Activated naive CD8-positive, alpha-beta T cell treated with anti-CD3 and anti-CD28 coated beads, Interleukin-2, amount 50 U/mL, for 24 hours (primary cell): Measurements from ENCODE around the gene ACTR8.

ENCODE experiments used
- ATAC-seq: fragments of 150-1000 bp; cut with Tn5 transposase; one replicate; pipeline ENCODE4 v1.10.0; 2021
- DNase-seq: peaks from one replicate; pipeline ENCODE4 v3.0.0; 2021
- H3K27ac Mint-ChIP-seq: one replicate; pipeline ENCODE4 v1.8.0; 2021; ENCODE audit warnings: mild to moderate bottlenecking, mixed read lengths
- H3K27me3 Mint-ChIP-seq: one replicate; pipeline ENCODE4 v1.8.0; 2021; ENCODE audit warnings: mixed read lengths
- H3K36me3 Mint-ChIP-seq: one replicate; pipeline ENCODE4 v1.8.0; 2021; ENCODE audit warnings: low read depth, mixed read lengths
- H3K4me1 Mint-ChIP-seq: one replicate; pipeline ENCODE4 v1.8.0; 2021; ENCODE audit warnings: mixed read lengths
- H3K4me3 Mint-ChIP-seq: one replicate; pipeline ENCODE4 v1.8.0; 2021; ENCODE audit warnings: mild to moderate bottlenecking, moderate library complexity, mixed read lengths
- H3K9me3 Mint-ChIP-seq: one replicate; pipeline ENCODE4 v1.8.0; 2021; ENCODE audit warnings: mixed read lengths

ACTR8 gene

GRCh38 chr3:53887446-53887845 is 5.5 kb upstream of the ACTR8 start:
- ATAC-seq (no peak), DNase-seq (no peak)
- peaks cover 36% of the 10 kb centered on the region for H3K36me3 Mint-ChIP-seq
- H3K4me3 Mint-ChIP-seq, result no peak overlapping the region
- H3K27ac Mint-ChIP-seq, result no peak overlapping the region
- peaks cover under 1% of the 10 kb centered on the region for H3K9me3 Mint-ChIP-seq
- H3K4me1 Mint-ChIP-seq, result peaks cover 50% of the 10 kb centered on the region
- H3K27me3 Mint-ChIP-seq, result no peaks in the 10 kb centered on the region

GRCh38 chr3:53885239-53885638 is 3.3 kb upstream of the ACTR8 start:
- no peak overlapping the region for H3K4me3 Mint-ChIP-seq
- ATAC-seq (no peak), DNase-seq (no peak)
- peak overlapping the region; percentile 17 for H3K27ac Mint-ChIP-seq
- no peaks in the 10 kb centered on the region for H3K9me3 Mint-ChIP-seq
- H3K36me3 Mint-ChIP-seq, result peaks cover 29% of the 10 kb centered on the region
- peaks cover 47% of the 10 kb centered on the region for H3K4me1 Mint-ChIP-seq
- H3K27me3 Mint-ChIP-seq, result no peaks in the 10 kb centered on the region

DNA sequence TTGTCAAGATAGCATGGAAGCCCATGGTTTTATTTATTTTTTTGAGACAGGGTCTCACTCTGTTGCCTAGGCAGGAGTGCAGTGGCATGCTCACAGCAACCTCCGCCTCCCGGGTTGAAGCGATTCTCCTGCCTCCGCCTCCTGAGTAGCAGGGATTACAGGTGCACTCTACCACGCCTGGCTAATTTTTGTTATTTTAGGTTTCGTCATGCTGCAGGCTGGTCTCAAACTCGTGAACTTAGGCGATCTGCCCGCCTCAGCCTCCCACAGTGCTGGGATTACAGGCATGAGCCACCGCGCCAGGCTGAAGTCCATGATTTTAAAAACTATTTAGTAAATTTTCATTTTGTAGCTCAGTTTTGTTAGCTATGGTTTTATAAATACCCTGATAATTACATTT is 2.7 kb upstream of the ACTR8 start:
- Mint-ChIP-seq H3K4me1 (peaks cover 46% of the 10 kb centered on the region), H3K36me3 (peaks cover 28% of the 10 kb centered on the region), H3K4me3 (no peak overlapping the region), H3K27ac (no peak overlapping the region), H3K27me3 (no peaks in the 10 kb centered on the region), H3K9me3 (no peaks in the 10 kb centered on the region)
- ATAC-seq (no peak), DNase-seq (no peak)

- no peaks in the 10 kb centered on the region for H3K27me3 Mint-ChIP-seq
- DNase-seq (no peak), ATAC-seq (no peak)
- peaks cover 27% of the 10 kb centered on the region for H3K36me3 Mint-ChIP-seq
- no peak overlapping the region for H3K4me3 Mint-ChIP-seq
- peaks cover 36% of the 10 kb centered on the region for H3K4me1 Mint-ChIP-seq
- H3K27ac Mint-ChIP-seq, result no peak overlapping the region
- H3K9me3 Mint-ChIP-seq, result no peaks in the 10 kb centered on the region
These were observed 1.1 kb upstream of the ACTR8 start for GRCh38 chr3:53883008-53883407.

DNA sequence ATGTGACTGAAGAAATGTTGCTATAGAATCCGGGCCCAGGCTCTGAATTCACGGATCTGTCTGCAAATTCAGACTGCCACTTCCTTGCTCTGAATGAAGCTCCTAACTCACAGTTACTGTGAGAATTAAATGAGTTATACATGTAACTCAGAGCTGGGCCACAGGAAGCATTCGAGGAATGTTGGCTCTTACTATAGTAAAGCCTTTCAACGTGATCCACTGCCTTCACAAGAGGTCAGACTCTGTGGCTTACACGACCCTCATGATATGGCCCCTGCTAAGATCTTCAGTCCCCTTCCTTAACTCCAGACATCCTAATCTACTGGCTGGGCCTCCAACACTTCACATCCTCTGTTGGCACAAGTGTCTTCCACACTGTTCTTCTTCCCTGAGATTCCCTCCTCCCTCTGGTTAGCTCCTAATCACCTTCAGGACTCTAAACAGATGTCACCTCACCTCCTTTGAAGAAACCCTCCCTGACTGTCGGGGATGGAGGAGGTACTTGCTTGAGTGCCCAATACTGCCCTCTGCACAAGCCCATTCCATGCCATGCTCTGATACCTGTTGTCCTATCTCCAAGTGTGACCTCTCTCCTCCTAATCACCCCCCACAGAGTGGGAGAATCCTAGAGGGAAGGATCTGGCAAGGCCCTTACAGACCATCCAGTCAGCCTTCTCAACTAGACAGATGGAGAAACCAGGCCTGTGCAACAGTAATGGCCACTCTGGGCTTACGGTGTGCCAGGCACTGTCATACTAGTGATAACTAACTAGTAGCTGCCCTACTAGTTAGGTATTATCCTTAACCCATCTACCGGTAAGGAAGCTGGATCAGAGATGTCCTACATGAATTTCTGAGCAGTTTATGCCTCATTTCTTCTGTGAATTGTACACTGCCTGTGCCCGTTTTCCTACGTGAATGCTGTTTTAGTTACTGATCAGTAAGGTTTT is 1.3 kb downstream of the ACTR8 start:
- H3K9me3 Mint-ChIP-seq, result no peaks in the 10 kb centered on the region
- DNase-seq (no peak), ATAC-seq (no peak)
- no peaks in the 10 kb centered on the region for H3K27me3 Mint-ChIP-seq
- peaks cover 21% of the 10 kb centered on the region for H3K4me1 Mint-ChIP-seq
- H3K4me3 Mint-ChIP-seq, result peak overlapping the region; percentile 99
- peak overlapping the region; percentile 98 for H3K27ac Mint-ChIP-seq
- H3K36me3 Mint-ChIP-seq, result peaks cover 30% of the 10 kb centered on the region

DNA sequence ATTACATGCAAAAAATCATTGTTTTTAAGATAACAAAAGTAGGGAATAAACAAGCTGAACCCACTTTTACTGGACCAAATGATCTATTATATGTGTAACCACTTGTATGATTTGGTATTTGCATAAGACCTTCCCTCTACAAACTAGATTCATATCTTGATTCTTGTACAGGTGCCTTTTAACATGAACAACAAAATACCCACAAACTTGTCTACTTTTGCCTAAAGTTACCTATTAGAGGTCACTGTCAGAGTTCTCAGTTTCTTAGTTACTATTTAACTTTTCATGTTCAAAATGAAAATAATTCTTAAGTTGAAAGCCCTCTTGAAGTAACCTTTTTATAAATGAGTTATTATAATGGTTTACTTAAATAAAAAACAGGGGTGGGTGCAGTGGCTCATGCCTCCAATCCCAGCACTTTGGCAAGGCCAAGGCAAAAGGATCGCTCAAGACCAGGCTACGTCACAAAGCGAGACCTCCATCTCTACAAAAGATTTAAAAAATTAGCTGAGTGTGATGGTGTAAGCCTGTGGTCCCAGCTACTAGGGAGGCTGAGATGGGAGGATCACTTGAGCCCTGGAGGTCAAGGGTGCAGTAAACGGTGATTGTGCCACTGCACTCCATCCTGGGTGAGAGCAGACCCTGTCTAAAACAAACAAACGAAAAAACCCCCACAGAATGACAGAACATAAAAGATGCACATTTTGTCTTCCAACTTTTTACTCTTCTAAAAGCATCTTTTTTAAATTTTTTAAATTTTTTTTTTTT is 16.0 kb downstream of the ACTR8 start:
- DNase-seq (no peak), ATAC-seq (no peak)
- H3K4me1 Mint-ChIP-seq, result no peaks in the 10 kb centered on the region
- H3K4me3 Mint-ChIP-seq, result no peak overlapping the region
- H3K9me3 Mint-ChIP-seq, result no peaks in the 10 kb centered on the region
- no peak overlapping the region for H3K27ac Mint-ChIP-seq
- H3K36me3 Mint-ChIP-seq, result peaks cover 45% of the 10 kb centered on the region
- no peaks in the 10 kb centered on the region for H3K27me3 Mint-ChIP-seq

DNA sequence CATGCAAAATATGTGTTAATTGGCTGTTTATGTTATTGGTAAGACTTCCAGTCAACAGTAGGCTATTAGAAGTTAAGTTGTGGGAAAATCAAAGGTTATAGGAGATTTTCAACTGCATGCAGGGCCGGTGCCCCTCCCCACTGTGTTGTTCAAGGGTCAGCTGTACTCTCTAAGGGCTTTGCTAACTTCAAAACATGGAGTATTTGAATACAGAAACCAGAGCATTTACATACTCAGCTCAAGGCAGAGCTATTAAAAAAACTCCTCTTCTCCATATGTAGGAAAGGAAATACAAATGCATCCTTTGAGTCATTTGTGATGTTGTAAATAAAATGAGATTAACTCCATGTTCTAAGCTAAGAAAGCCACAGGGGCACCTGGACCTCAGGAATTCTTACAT is 18.8 kb downstream of the ACTR8 start:
- ATAC-seq (no peak), DNase-seq (no peak)
- Mint-ChIP-seq H3K27ac (no peak overlapping the region), H3K9me3 (no peaks in the 10 kb centered on the region), H3K4me3 (no peak overlapping the region), H3K36me3 (peaks cover 36% of the 10 kb centered on the region), H3K4me1 (no peaks in the 10 kb centered on the region), H3K27me3 (no peaks in the 10 kb centered on the region)

DNA sequence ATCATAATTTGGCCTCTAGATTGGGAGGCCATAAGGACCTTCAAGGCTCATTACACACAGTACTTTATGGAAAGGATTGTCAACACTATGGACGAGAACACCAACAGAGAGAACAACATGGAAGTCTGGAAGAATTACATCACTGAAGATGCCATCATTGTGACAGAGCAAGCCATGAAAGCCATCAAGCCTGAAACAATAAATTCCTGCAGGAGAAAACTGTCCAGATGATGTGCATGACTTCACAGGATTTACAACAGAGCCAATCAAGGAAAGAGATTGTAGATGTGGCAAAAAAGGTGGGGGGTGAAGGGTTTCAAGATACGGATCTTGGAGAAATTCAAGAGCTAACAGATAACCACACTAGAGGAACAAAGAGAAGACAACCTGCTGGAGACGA is 19.7 kb downstream of the ACTR8 start:
- Mint-ChIP-seq H3K9me3 (no peaks in the 10 kb centered on the region), H3K36me3 (peaks cover 30% of the 10 kb centered on the region), H3K27ac (no peak overlapping the region), H3K4me1 (no peaks in the 10 kb centered on the region), H3K4me3 (no peak overlapping the region), H3K27me3 (no peaks in the 10 kb centered on the region)
- ATAC-seq (no peak), DNase-seq (no peak)

DNA sequence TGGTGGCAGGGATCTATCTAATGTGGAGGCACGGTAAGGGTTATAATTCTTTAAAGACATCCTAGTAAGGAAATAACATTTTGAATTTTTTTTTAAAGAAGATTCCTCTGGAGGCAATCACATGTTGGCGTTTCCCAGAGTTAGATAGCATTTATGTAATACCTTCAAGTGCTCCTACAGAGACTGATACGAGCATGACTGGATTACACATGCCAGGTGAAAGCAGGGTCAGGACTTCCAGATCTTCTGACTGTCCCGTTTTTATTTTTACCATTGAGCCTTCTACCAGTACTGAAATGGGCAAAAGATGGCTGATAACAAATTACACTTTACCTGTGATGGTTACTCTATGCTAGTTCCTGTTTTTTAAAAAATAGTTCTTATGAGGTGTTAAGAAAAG is 21.8 kb downstream of the ACTR8 start:
- H3K27ac Mint-ChIP-seq, result no peak overlapping the region

DNA sequence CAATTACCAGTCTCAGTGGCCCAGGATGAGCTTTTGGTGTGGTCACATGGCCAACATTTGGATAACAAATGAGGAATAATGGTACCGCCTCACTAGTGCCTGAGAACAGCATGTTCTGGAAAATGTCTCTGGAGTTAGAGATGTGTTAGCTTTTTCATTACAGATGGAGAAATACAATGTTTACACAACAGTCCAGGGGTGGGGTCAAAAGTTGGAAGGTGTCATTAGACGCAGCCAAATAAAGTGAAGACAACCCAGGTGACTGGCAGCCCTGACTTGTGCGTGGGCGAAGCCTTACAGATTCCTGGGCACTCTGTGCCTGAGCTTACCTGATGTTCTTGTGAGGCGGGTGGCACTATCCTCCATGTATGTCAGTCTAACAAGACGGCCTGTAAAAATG is 22.8 kb downstream of the ACTR8 start:
- peaks cover 1% of the 10 kb centered on the region for H3K27me3 Mint-ChIP-seq
- no peak overlapping the region for H3K4me3 Mint-ChIP-seq
- ATAC-seq (no peak), DNase-seq (no peak)
- H3K4me1 Mint-ChIP-seq, result no peaks in the 10 kb centered on the region
- H3K9me3 Mint-ChIP-seq, result no peaks in the 10 kb centered on the region
- peaks cover 18% of the 10 kb centered on the region for H3K36me3 Mint-ChIP-seq
- no peak overlapping the region for H3K27ac Mint-ChIP-seq

More for the DNA sequence above, 21.8 kb downstream of the ACTR8 start:
- no peak for DNase-seq
- H3K4me3 Mint-ChIP-seq, result no peak overlapping the region
- ATAC-seq, result no peak
- no peaks in the 10 kb centered on the region for H3K9me3 Mint-ChIP-seq
- H3K36me3 Mint-ChIP-seq, result peaks cover 24% of the 10 kb centered on the region
- no peaks in the 10 kb centered on the region for H3K27me3 Mint-ChIP-seq
- H3K4me1 Mint-ChIP-seq, result no peaks in the 10 kb centered on the region

DNA sequence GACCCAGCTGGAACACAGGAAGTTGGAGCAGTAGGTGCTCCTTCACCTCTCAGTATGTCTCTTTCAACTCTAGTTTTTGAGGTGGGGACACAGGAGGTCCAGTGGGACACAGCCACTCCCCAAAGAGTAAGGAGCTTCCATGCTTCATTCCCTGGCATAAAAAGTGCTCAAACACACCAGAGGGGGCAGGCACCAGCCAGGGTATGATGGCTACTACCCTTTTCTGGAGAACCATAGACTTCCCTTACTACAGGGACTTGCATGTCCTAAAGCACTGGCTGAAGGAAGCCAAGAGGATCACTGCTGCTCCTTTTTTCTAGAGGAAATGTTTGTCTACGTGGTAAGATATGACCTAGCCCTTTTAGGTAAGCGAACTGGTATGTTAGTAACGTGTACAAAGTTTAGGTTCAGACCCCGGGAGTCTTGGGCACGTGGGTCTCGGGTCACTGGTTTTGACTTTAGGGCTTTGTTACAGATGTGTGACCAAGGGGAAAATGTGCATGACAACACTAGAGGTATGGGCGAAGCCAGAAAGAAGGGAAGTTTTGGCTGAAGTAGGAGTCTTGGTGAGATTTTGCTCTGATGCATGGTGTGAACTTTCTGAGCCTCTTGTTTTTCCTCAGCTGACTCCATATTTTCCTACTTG is 23.7 kb downstream of the ACTR8 start:
- H3K27me3 Mint-ChIP-seq, result peaks cover 3% of the 10 kb centered on the region
- ATAC-seq (no peak), DNase-seq (no peak)
- no peaks in the 10 kb centered on the region for H3K9me3 Mint-ChIP-seq
- no peaks in the 10 kb centered on the region for H3K4me1 Mint-ChIP-seq
- no peak overlapping the region for H3K4me3 Mint-ChIP-seq
- peaks cover 15% of the 10 kb centered on the region for H3K36me3 Mint-ChIP-seq
- H3K27ac Mint-ChIP-seq, result no peak overlapping the region

- DNase-seq (no peak), ATAC-seq (no peak)
- Mint-ChIP-seq H3K4me1 (no peaks in the 10 kb centered on the region), H3K27ac (no peak overlapping the region), H3K4me3 (no peak overlapping the region), H3K36me3 (peaks cover 4% of the 10 kb centered on the region), H3K27me3 (peaks cover 3% of the 10 kb centered on the region), H3K9me3 (no peaks in the 10 kb centered on the region)
These were observed 25.0 kb downstream of the ACTR8 start for GRCh38 chr3:53856964-53857363.

GRCh38 chr3:53850895-53851294 is 31.1 kb downstream of the ACTR8 start:
- no peak overlapping the region for H3K27ac Mint-ChIP-seq
- H3K4me3 Mint-ChIP-seq, result no peak overlapping the region
- no peaks in the 10 kb centered on the region for H3K36me3 Mint-ChIP-seq
- H3K9me3 Mint-ChIP-seq, result no peaks in the 10 kb centered on the region
- peaks cover 36% of the 10 kb centered on the region for H3K27me3 Mint-ChIP-seq
- ATAC-seq (no peak), DNase-seq (no peak)
- H3K4me1 Mint-ChIP-seq, result no peaks in the 10 kb centered on the region

DNA sequence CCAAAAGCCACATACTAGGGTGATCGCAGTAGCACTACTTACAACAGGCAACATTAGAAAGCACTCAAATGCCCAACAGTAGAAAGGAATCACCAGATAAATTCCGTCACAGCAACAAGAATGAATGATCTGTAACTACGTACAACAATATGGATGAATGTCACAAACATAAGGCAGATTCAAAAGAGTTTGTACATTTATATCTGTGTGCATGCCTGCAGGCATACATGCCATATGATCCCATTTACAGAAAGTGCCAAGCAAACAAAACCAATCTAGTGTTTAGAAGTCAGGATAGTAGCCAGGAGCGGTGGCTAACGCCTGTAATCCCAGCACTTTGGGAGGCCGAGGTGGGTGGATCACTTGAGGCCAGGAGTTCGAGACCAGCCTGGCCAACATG is 32.0 kb downstream of the ACTR8 start:
- H3K27me3 Mint-ChIP-seq, result peaks cover 45% of the 10 kb centered on the region
- H3K9me3 Mint-ChIP-seq, result no peaks in the 10 kb centered on the region
- no peak for ATAC-seq
- no peak for DNase-seq
- H3K27ac Mint-ChIP-seq, result no peak overlapping the region
- peaks cover 5% of the 10 kb centered on the region for H3K4me1 Mint-ChIP-seq
- H3K4me3 Mint-ChIP-seq, result no peak overlapping the region
- H3K36me3 Mint-ChIP-seq, result no peaks in the 10 kb centered on the region

- H3K9me3 Mint-ChIP-seq, result no peaks in the 10 kb centered on the region
- H3K4me3 Mint-ChIP-seq, result peak overlapping the region; percentile 58
- DNase-seq (no peak), ATAC-seq (no peak)
- H3K36me3 Mint-ChIP-seq, result no peaks in the 10 kb centered on the region
- H3K27me3 Mint-ChIP-seq, result peaks cover 58% of the 10 kb centered on the region
- peaks cover 10% of the 10 kb centered on the region for H3K4me1 Mint-ChIP-seq
- H3K27ac Mint-ChIP-seq, result no peak overlapping the region
These were observed 35.1 kb downstream of the ACTR8 start for GRCh38 chr3:53846851-53847155.
